ENCODE results near the gene ICE2. TPM values are rescaled to one million over a fixed set of nuclear protein-coding genes. Genes with fewer than 3 reads are reported as not detected.
A peak's percentile ranks its signal among the peaks of the same experiment; 100 is the strongest.

The ICE2 gene
- total and polyA plus RNA-seq, 7 experiments from 2014 or later = 44.8 to 70.9 (median 54.7) TPM

DNA sequence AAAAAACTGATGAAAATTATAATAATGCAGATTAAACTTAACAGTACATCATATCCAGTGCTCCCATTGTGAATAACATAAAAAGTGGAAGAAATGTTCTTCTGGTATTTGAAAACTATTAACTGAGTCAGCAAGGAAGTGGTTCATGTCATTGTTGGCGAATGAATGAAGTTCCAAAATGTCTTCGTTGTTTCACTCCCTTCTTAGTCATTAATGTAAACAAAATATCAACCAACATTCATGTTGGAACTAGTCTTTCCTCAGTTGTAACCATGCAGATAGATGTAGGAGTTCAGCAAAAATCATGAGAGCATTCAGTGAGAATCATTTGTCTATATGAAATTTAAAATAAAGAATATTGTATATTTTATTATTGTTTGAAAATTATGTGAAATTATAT, 44.1 kb upstream of the ICE2 start:
- H3K4me3 ChIP-seq (ENCODE audit: low read length) = no peak overlapping the region
- Mint-ChIP-seq H3K4me3 (no peak overlapping the region), H3K9me3 (no peaks in the 10 kb centered on the region), H3K27me3 (no peaks in the 10 kb centered on the region), H3K27ac (peak overlapping the region in 3 of 9 donors; percentile 5 to 84 (median 27)), H3K4me1 (peaks cover 34 to 76% (median 73%) of the 10 kb centered on the region in 7 donors), H3K36me3 (peaks cover 4 to 37% (median 22%) of the 10 kb centered on the region in 5 donors)
- intact Hi-C loops (cut with micrococcal nuclease) = loop anchor here in 1 of 2 donors (5.0 kb wide), 2 partner anchors 339 to 1309 kb away; no protein-coding TSS in a partner anchor
- ChIA-PET CTCF (interaction anchor here (0.6 kb wide), 1 partner anchor 55 kb away, joined by 4 read pairs; no protein-coding TSS in a partner anchor), POLR2A (interaction anchor here (0.8 kb wide), 1 partner anchor 168 kb away, joined by 3 read pairs; no protein-coding TSS in a partner anchor)
- no peak overlapping the region for H3K27ac ChIP-seq (ENCODE audit: low read depth, low read length)
- ATAC-seq (no peak), DNase-seq (no peak)
- H3K36me3 ChIP-seq (ENCODE audit: control insufficient read depth in 2 of 3, insufficient read depth in 3 of 3, low read length in 3 of 3) = no peaks in the 10 kb centered on the region
- H3K27me3 ChIP-seq (ENCODE audit: control insufficient read depth in 2 of 2, insufficient read depth in 2 of 2, low read length in 2 of 2) = no peaks in the 10 kb centered on the region
- no peaks in the 10 kb centered on the region for H3K9me3 ChIP-seq (ENCODE audit: control insufficient read depth in 2 of 3, low read length in 3 of 3)
- H3K4me1 ChIP-seq (ENCODE audit: control insufficient read depth in 2 of 2, insufficient read depth in 2 of 2, low read length in 2 of 2) = peaks cover 7 to 13% of the 10 kb centered on the region in 2 donors

DNA sequence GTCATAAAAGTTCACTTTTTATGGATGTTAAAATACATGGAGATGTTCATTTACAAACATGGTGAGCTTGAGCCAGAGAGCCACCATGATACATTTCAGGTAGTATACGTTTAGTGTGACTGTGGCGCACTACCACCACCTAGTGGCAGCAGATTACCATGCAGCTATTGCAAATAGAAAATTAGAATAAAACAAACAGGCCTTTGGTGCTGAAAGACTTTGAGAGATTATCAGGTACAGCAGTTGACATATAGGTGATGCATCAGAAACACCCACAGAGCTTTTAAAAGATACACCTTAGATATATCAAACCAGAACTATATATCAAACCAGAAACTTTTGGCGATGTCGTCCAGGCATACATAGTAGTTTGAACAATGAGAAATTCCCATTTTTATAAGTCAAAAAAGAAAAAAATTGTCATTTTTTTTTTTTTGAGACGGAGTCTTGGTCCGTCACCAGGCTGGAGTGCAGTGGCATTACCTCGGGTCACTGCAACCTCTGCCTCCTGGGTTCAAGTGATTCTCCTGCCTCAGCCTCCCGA, 42.0 kb upstream of the ICE2 start:
- Mint-ChIP-seq H3K4me1 (peaks cover 36 to 64% (median 63%) of the 10 kb centered on the region in 7 donors), H3K27me3 (no peaks in the 10 kb centered on the region), H3K36me3 (peaks cover 5 to 35% (median 22%) of the 10 kb centered on the region in 5 donors), H3K9me3 (no peaks in the 10 kb centered on the region), H3K4me3 (peak overlapping the region in 2 of 10 donors; percentile 1 to 25), H3K27ac (peak overlapping the region; percentile 1 to 85 (median 59))
- DNase-seq = peak; percentile 50 to 75 (median 67)
- Histone ChIP-seq H3K36me3 (ENCODE audit: control insufficient read depth in 2 of 3, insufficient read depth in 3 of 3, low read length in 3 of 3) (no peaks in the 10 kb centered on the region), H3K4me3 (ENCODE audit: low read length) (no peak overlapping the region), H3K27ac (ENCODE audit: low read depth, low read length) (no peak overlapping the region), H3K27me3 (ENCODE audit: control insufficient read depth in 2 of 2, insufficient read depth in 2 of 2, low read length in 2 of 2) (no peaks in the 10 kb centered on the region), H3K4me1 (ENCODE audit: control insufficient read depth in 2 of 2, insufficient read depth in 2 of 2, low read length in 2 of 2) (peaks cover 7 to 13% of the 10 kb centered on the region in 2 donors), H3K9me3 (ENCODE audit: control insufficient read depth in 2 of 3, low read length in 3 of 3) (no peaks in the 10 kb centered on the region)
- POLR2A ChIA-PET = interaction anchor here (0.6 to 2.8 kb wide), 9 partner anchors 9 to 342 kb away, joined by 3 to 12 read pairs (median 3); no protein-coding TSS in a partner anchor
- intact Hi-C loops (cut with micrococcal nuclease) = loop anchor here (1.0 to 5.0 kb wide), 8 partner anchors 13 to 1311 kb away; partner anchors contain the start of gene ICE2 (in 1 of the 2)
- ATAC-seq = peak; percentile 94
- CTCF ChIA-PET = interaction anchor here (0.6 to 4.1 kb wide), 42 partner anchors 9 to 526 kb away, joined by 3 to 27 read pairs (median 5); no protein-coding TSS in a partner anchor

DNA sequence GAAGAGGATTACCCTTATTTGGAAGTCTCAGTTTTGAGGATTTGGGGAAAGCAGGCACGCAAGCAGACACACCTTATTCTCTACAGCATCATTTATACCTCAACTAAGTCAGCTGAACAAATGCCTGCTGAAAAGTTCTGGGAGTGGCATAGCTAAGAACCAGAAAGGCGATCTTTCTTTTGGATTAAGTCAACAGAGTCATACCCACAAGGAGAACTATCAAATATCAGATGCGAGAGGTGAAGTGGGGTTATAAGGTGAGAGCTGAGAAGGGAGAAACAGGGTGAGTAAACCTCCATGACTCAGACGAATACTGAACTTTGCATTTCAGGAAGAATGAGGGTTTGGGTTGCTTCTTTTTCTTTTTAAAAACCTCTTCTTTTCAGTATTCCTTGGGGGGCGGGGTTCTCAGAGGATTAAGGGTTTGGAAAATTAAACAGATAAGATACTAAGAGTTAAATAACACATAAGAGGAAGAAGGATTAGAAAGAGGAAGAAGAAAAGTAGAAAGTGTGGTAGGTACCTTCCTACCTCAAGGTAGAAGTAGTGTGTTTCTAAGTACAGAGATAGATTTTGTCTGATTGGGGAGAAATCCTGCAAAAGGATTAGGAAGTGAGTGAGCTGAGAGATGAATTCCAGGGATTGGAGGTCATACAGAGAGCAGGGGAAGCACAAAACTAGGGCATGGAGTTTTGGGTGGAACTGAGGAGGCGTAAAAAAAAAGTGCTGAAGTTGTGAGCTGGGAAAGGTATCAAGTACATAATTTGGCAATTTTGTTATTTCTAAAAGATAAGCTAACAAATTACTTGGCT, 41.3 kb upstream of the ICE2 start:
- peak overlapping the region; percentile 1 to 85 (median 59) for H3K27ac Mint-ChIP-seq
- H3K27ac ChIP-seq (ENCODE audit: low read depth, low read length) = no peak overlapping the region
- H3K9me3 Mint-ChIP-seq = no peaks in the 10 kb centered on the region
- intact Hi-C loops (cut with micrococcal nuclease) = loop anchor here (1.0 to 5.0 kb wide), 8 partner anchors 12 to 1312 kb away; partner anchors contain the start of gene ICE2 (in 1 of the 2)
- peaks cover 29 to 62% (median 60%) of the 10 kb centered on the region in 7 donors for H3K4me1 Mint-ChIP-seq
- ATAC-seq = peak; percentile 7
- CTCF ChIA-PET = interaction anchor here (0.5 to 4.1 kb wide), 42 partner anchors 8 to 527 kb away, joined by 3 to 27 read pairs (median 5); no protein-coding TSS in a partner anchor
- H3K36me3 Mint-ChIP-seq = peaks cover 5 to 32% (median 18%) of the 10 kb centered on the region in 5 donors
- no peak for DNase-seq
- peaks cover 7 to 13% of the 10 kb centered on the region in 2 donors for H3K4me1 ChIP-seq (ENCODE audit: control insufficient read depth in 2 of 2, insufficient read depth in 2 of 2, low read length in 2 of 2)
- H3K36me3 ChIP-seq (ENCODE audit: control insufficient read depth in 2 of 3, insufficient read depth in 3 of 3, low read length in 3 of 3) = peaks cover 0 to 3% (median 0%) of the 10 kb centered on the region in 3 experiments
- H3K4me3 ChIP-seq (ENCODE audit: low read length) = no peak overlapping the region
- no peaks in the 10 kb centered on the region for H3K27me3 ChIP-seq (ENCODE audit: control insufficient read depth in 2 of 2, insufficient read depth in 2 of 2, low read length in 2 of 2)
- H3K4me3 Mint-ChIP-seq = peak overlapping the region in 2 of 10 donors; percentile 1 to 25
- H3K27me3 Mint-ChIP-seq = no peaks in the 10 kb centered on the region
- no peaks in the 10 kb centered on the region for H3K9me3 ChIP-seq (ENCODE audit: control insufficient read depth in 2 of 3, low read length in 3 of 3)
- POLR2A ChIA-PET = interaction anchor here (0.5 to 2.8 kb wide), 11 partner anchors 9 to 343 kb away, joined by 3 to 12 read pairs (median 3); no protein-coding TSS in a partner anchor

DNA sequence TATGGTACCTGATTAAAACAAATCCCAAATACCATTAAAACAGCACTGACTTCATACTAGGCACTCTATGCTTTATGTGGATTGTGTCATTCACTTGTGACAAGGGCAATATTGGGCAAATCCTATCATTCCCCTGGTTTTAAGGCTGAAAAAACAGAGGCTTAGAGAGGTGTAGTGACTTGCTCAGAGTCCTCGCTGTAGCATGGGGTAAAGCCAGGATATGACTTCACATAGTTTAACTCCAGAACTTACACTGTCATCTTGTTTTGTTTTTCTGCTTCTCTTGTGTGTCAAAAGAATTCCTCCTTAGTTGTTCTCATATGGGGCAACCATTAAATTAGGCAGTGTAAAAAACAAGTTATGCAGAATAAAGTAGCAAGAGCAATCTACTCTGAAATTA, 40.3 kb upstream of the ICE2 start:
- Histone ChIP-seq H3K4me1 (ENCODE audit: control insufficient read depth in 2 of 2, insufficient read depth in 2 of 2, low read length in 2 of 2) (peaks cover 7 to 13% of the 10 kb centered on the region in 2 donors), H3K36me3 (ENCODE audit: control insufficient read depth in 2 of 3, insufficient read depth in 3 of 3, low read length in 3 of 3) (peaks cover 6 to 10% (median 9%) of the 10 kb centered on the region in 3 experiments), H3K9me3 (ENCODE audit: control insufficient read depth in 2 of 3, low read length in 3 of 3) (no peaks in the 10 kb centered on the region), H3K27ac (ENCODE audit: low read depth, low read length) (no peak overlapping the region), H3K27me3 (ENCODE audit: control insufficient read depth in 2 of 2, insufficient read depth in 2 of 2, low read length in 2 of 2) (no peaks in the 10 kb centered on the region), H3K4me3 (ENCODE audit: low read length) (no peak overlapping the region)
- intact Hi-C loops (cut with micrococcal nuclease) = no loop called here
- Mint-ChIP-seq H3K9me3 (no peaks in the 10 kb centered on the region), H3K27ac (peak overlapping the region in 6 of 9 donors; percentile 1 to 64 (median 55)), H3K4me1 (peaks cover 29 to 57% (median 53%) of the 10 kb centered on the region in 7 donors), H3K36me3 (peaks cover 4 to 34% (median 21%) of the 10 kb centered on the region in 5 donors), H3K4me3 (peak overlapping the region in 1 of 10 donors; percentile 25), H3K27me3 (no peaks in the 10 kb centered on the region)
- no peak for ATAC-seq
- CTCF ChIA-PET = interaction anchor here (0.7 to 4.1 kb wide), 9 partner anchors 10 to 397 kb away, joined by 3 to 27 read pairs (median 15); no protein-coding TSS in a partner anchor
- DNase-seq = no peak
- POLR2A ChIA-PET = interaction anchor here (1.1 kb wide), 1 partner anchor 10 kb away, joined by 3 read pairs; no protein-coding TSS in a partner anchor

DNA sequence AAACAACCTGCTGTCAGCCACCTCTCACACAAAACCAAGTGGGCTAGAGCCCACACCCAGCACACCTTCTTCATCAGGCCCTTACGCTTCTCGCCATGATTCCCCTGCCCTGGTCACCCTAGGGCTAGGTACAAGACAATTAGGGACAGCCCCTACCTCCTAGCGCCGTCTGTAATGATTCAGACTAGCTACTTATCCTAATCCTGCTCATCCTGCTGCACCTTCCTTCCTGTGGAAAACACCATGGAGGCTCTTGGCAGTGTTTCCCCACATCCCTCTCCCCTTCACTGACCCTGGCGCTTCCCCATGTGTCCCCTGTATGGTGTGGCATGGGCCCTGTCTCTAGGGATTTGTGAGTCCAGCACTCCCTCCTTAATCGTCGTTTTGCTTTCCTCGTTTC, 39.6 kb upstream of the ICE2 start:
- CTCF ChIA-PET = interaction anchor here (1.0 to 4.1 kb wide), 4 partner anchors 8 to 398 kb away, joined by 3 to 27 read pairs (median 16); no protein-coding TSS in a partner anchor
- Mint-ChIP-seq H3K27ac (peak overlapping the region in 4 of 9 donors; percentile 52 to 75 (median 67)), H3K9me3 (no peaks in the 10 kb centered on the region), H3K4me1 (peaks cover 25 to 58% (median 48%) of the 10 kb centered on the region in 7 donors), H3K36me3 (peaks cover 3 to 35% (median 22%) of the 10 kb centered on the region in 5 donors), H3K4me3 (no peak overlapping the region), H3K27me3 (no peaks in the 10 kb centered on the region)
- no peak overlapping the region for H3K27ac ChIP-seq (ENCODE audit: low read depth, low read length)
- intact Hi-C loops (cut with micrococcal nuclease) = no loop called here
- no peak for ATAC-seq
- POLR2A ChIA-PET = interaction anchor here (0.5 to 1.2 kb wide), 2 partner anchors 7 to 162 kb away, joined by 3 read pairs; no protein-coding TSS in a partner anchor
- H3K36me3 ChIP-seq (ENCODE audit: control insufficient read depth in 2 of 3, insufficient read depth in 3 of 3, low read length in 3 of 3) = peaks cover 12 to 17% (median 13%) of the 10 kb centered on the region in 3 experiments
- no peak for DNase-seq
- no peaks in the 10 kb centered on the region for H3K9me3 ChIP-seq (ENCODE audit: control insufficient read depth in 2 of 3, low read length in 3 of 3)
- H3K4me3 ChIP-seq (ENCODE audit: low read length) = no peak overlapping the region
- H3K27me3 ChIP-seq (ENCODE audit: control insufficient read depth in 2 of 2, insufficient read depth in 2 of 2, low read length in 2 of 2) = no peaks in the 10 kb centered on the region
- peaks cover 7 to 13% of the 10 kb centered on the region in 2 donors for H3K4me1 ChIP-seq (ENCODE audit: control insufficient read depth in 2 of 2, insufficient read depth in 2 of 2, low read length in 2 of 2)
